CD4-positive, alpha-beta T cell (primary cell): ENCODE measurements around the gene ZDHHC3. TPM values are rescaled to one million over a fixed set of nuclear protein-coding genes. Genes with fewer than 3 reads are reported as not detected.

Source experiments
- ATAC-seq: fragments of 200-7000 bp; cut with Tn5 transposase; one replicate; pipeline ENCODE4 v1.10.0; 2022; ENCODE audit warnings: mild to moderate bottlenecking; ENCODE audit not compliant: poor library complexity
- CTCF ChIA-PET: fragments of 350-600 bp; sonication (Branson Sonifier 250); formaldehyde crosslinking; loops from one replicate; lab custom pipeline; 2021; ENCODE audit warnings: antibody characterized with exemption, inconsistent platforms; lab: Charles Lee
- POLR2A ChIA-PET: fragments of 350-600 bp; sonication (Branson Sonifier 250); formaldehyde crosslinking; loops from one replicate; lab custom pipeline; 2021; ENCODE audit warnings: antibody characterized with exemption, inconsistent platforms; lab: Charles Lee
- DNase-seq, 14 experiments: peaks; one replicate each; pipeline ENCODE4 v3.0.0-alpha.2; 2013 to 2020; ENCODE audit warnings: mixed read lengths in 2 of 14
- H3K27ac ChIP-seq, 2 donors: one replicate each; pipeline versions ENCODE4 v1.5.1 to v1.7.0; 2013; ENCODE audit warnings: low read length in 2 of 2, low read depth in 1 of 2, mild to moderate bottlenecking in 1 of 2
- H3K27me3 ChIP-seq, 2 experiments: 1 replicate in 1 of 2; 2 replicates in 1 of 2; pipeline versions ENCODE4 v1.6.1 to v1.7.0; 2013; ENCODE audit warnings: low read length in 2 of 2, control low read depth in 1 of 2, mild to moderate bottlenecking in 1 of 2, moderate library complexity in 1 of 2; ENCODE audit not compliant: insufficient read depth in 2 of 2, control insufficient read depth in 1 of 2
- H3K36me3 ChIP-seq: one replicate; pipeline ENCODE4 v1.6.1; 2013; ENCODE audit warnings: low read length, control low read depth; ENCODE audit not compliant: insufficient read depth
- H3K4me1 ChIP-seq: one replicate; pipeline ENCODE4 v1.6.1; 2013; ENCODE audit warnings: low read length, control low read depth; ENCODE audit not compliant: insufficient read depth
- H3K4me3 ChIP-seq: one replicate; pipeline ENCODE4 v1.5.1; 2013; ENCODE audit warnings: mild to moderate bottlenecking, low read length, moderate library complexity
- H3K9me3 ChIP-seq, 2 experiments: 1 replicate in 1 of 2; 2 replicates in 1 of 2; pipeline versions ENCODE4 v1.6.1 to v1.7.0; 2013; ENCODE audit warnings: low read length in 2 of 2, mild to moderate bottlenecking in 2 of 2, control low read depth in 1 of 2, moderate library complexity in 1 of 2; ENCODE audit not compliant: control insufficient read depth in 1 of 2, insufficient read depth in 1 of 2
- H3K27ac Mint-ChIP-seq: one replicate; pipeline ENCODE4 v1.8.0; 2020; ENCODE audit warnings: mixed read lengths
- H3K27me3 Mint-ChIP-seq: one replicate; pipeline ENCODE4 v1.8.0; 2021; ENCODE audit warnings: mixed read lengths
- H3K36me3 Mint-ChIP-seq: one replicate; pipeline ENCODE4 v1.8.0; 2021; ENCODE audit warnings: low read depth, mixed read lengths
- H3K4me1 Mint-ChIP-seq: one replicate; pipeline ENCODE4 v1.8.0; 2021; ENCODE audit warnings: low read depth, mixed read lengths
- H3K4me3 Mint-ChIP-seq: one replicate; pipeline ENCODE4 v1.8.0; 2020; ENCODE audit warnings: mild to moderate bottlenecking, mixed read lengths
- H3K9me3 Mint-ChIP-seq: one replicate; pipeline ENCODE4 v1.8.0; 2020; ENCODE audit warnings: mixed read lengths
- intact Hi-C, 2 experiments: fragments of 100-400 bp; cut with DNase I in 1 of 2; cut with micrococcal nuclease in 1 of 2; formaldehyde crosslinking; loops; one replicate each; pipeline versions ENCODE4 v1.15.1 to v1.9.0; 2023 to 2025; cut with DNase I, micrococcal nuclease
- total RNA-seq, 174 experiments: library from RNA in 2 of 174; stranded (reverse) in 2 of 174; gene quantifications; one replicate each; pipeline ENCODE4 v1.2.3 and lab custom pipeline; 2021 to 2026
- TF ChIP-seq, protein P1 (sequence below): fragments of 200-600 bp; IDR thresholded peaks from one replicate; pipeline ENCODE4 v1.8.0; 2022; ENCODE audit warnings: antibody characterized with exemption, mild to moderate bottlenecking

ZDHHC3 gene
- total RNA-seq, 2 experiments from 2014 or later = 34.4 to 34.6 TPM

GRCh38 chr3:44887101-44887500 is 88.9 kb downstream of the ZDHHC3 start:
- no peak for ATAC-seq

GRCh38 chr3:44886561-44886960 is 89.4 kb downstream of the ZDHHC3 start:
- H3K9me3 Mint-ChIP-seq = no peaks in the 10 kb centered on the region
- intact Hi-C loops = no loop called here
- TF ChIP-seq, protein P1, sequence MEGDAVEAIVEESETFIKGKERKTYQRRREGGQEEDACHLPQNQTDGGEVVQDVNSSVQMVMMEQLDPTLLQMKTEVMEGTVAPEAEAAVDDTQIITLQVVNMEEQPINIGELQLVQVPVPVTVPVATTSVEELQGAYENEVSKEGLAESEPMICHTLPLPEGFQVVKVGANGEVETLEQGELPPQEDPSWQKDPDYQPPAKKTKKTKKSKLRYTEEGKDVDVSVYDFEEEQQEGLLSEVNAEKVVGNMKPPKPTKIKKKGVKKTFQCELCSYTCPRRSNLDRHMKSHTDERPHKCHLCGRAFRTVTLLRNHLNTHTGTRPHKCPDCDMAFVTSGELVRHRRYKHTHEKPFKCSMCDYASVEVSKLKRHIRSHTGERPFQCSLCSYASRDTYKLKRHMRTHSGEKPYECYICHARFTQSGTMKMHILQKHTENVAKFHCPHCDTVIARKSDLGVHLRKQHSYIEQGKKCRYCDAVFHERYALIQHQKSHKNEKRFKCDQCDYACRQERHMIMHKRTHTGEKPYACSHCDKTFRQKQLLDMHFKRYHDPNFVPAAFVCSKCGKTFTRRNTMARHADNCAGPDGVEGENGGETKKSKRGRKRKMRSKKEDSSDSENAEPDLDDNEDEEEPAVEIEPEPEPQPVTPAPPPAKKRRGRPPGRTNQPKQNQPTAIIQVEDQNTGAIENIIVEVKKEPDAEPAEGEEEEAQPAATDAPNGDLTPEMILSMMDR = no peak
- Histone ChIP-seq H3K27me3 (peaks cover 5 to 8% of the 10 kb centered on the region in 2 experiments), H3K4me1 (no peaks in the 10 kb centered on the region), H3K9me3 (peaks cover 0 to 5% of the 10 kb centered on the region in 2 experiments), H3K4me3 (no peak overlapping the region), H3K27ac (no peak overlapping the region), H3K36me3 (no peaks in the 10 kb centered on the region)
- ChIA-PET POLR2A (no interaction called here), CTCF (no interaction called here)
- H3K27me3 Mint-ChIP-seq = peaks cover 27% of the 10 kb centered on the region
- ATAC-seq (no peak), DNase-seq (no peak)
- no peaks in the 10 kb centered on the region for H3K36me3 Mint-ChIP-seq
- no peak overlapping the region for H3K4me3 Mint-ChIP-seq
- H3K4me1 Mint-ChIP-seq = no peaks in the 10 kb centered on the region
- H3K27ac Mint-ChIP-seq = no peak overlapping the region

More at GRCh38 chr3:44887101-44887500, 88.9 kb downstream of the ZDHHC3 start:
- Histone ChIP-seq H3K36me3 (no peaks in the 10 kb centered on the region), H3K27ac (no peak overlapping the region), H3K27me3 (peaks cover 5 to 8% of the 10 kb centered on the region in 2 experiments), H3K4me3 (no peak overlapping the region), H3K4me1 (no peaks in the 10 kb centered on the region), H3K9me3 (peaks cover 0 to 5% of the 10 kb centered on the region in 2 experiments)
- peaks cover 27% of the 10 kb centered on the region for H3K27me3 Mint-ChIP-seq
- H3K9me3 Mint-ChIP-seq = no peaks in the 10 kb centered on the region
- H3K27ac Mint-ChIP-seq = no peak overlapping the region
- ChIA-PET CTCF (no interaction called here), POLR2A (no interaction called here)
- DNase-seq = no peak
- intact Hi-C loops = no loop called here
- TF ChIP-seq, protein P1 = no peak
- H3K36me3 Mint-ChIP-seq = no peaks in the 10 kb centered on the region
- H3K4me3 Mint-ChIP-seq = no peak overlapping the region
- H3K4me1 Mint-ChIP-seq = no peaks in the 10 kb centered on the region

DNA sequence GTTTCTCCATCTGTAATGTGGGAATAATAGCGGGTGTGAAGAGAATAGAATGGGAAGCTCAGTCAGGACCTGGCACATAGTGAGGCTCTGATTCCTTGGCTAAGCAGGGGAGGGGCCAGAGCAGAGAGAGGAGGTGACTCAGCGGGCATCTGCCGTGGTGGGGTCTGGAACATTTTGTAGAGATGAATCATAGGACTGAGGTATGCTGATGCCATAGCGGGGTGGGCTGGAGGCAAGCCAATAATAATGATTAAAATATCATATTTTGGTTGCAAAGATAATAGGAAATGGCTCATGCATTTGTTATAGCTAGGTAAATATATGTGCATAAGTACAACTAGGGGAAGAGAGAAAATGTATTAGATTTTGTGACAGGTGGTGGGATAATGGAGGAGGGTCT is 90.4 kb downstream of the ZDHHC3 start:
- no peaks in the 10 kb centered on the region for H3K36me3 Mint-ChIP-seq
- Histone ChIP-seq H3K9me3 (peaks cover 0 to 5% of the 10 kb centered on the region in 2 experiments), H3K4me3 (no peak overlapping the region), H3K36me3 (no peaks in the 10 kb centered on the region), H3K4me1 (no peaks in the 10 kb centered on the region), H3K27me3 (peaks cover 5 to 8% of the 10 kb centered on the region in 2 experiments), H3K27ac (no peak overlapping the region)
- intact Hi-C loops = no loop called here
- ChIA-PET CTCF (no interaction called here), POLR2A (no interaction called here)
- H3K4me1 Mint-ChIP-seq = no peaks in the 10 kb centered on the region
- no peak for DNase-seq
- H3K9me3 Mint-ChIP-seq = no peaks in the 10 kb centered on the region
- H3K4me3 Mint-ChIP-seq = no peak overlapping the region
- no peak overlapping the region for H3K27ac Mint-ChIP-seq
- no peak for ATAC-seq
- TF ChIP-seq, protein P1 = no peak
- peaks cover 27% of the 10 kb centered on the region for H3K27me3 Mint-ChIP-seq
